ENCODE data around the gene KCNMA1. TPM values are rescaled to one million over a fixed set of nuclear protein-coding genes. Genes with fewer than 3 reads are reported as not detected.
"Not testable (repeated sequence)": the region's sequence is repeated elsewhere in the genome, so short reads cannot be mapped to it uniquely, and the experiment has no call there.

KCNMA1 gene
- total RNA-seq: 5.4 TPM

- ATAC-seq: no peak
Measured at GRCh38 chr10:77637532-77638320, at the start of gene KCNMA1. KCNMA1 (minus strand) TSS chr10:77637808.

DNA sequence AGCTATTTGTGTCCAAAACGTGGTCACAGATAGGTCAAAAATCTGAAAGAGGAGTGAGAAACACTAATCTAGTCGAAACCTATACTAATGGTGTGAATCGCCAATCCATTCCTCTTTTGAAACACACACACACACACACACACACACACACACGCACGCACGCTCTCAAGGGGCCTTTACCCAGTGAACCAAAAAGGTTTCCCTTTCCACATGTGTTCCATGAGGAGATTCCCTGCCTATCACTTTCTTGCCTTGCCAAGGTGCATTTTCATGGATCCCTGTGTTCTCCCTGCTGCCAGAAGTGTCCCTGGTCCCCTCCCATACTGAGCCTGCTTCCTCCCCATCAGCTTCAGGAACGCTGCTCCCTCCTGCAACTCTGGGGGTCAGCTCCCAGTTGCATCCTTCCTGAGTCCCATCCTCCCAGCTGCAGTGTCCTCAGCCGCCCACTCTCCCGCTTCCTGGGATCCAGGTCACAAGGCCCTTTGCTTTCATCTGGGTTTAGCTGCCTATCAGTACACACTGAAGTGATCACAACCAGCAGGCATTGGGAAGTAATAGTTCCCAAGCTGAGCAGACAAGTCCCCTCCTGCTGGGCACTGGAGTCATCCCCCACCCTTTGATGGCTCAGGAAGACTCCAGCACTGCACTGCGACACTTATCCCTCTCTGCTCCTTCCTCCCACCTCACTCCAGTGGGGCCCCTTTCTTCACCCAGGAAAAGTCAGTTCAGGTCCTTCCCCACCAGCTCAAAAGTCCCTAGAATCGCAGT is 49.2 kb upstream of the KCNMA1 start:
- no peak for ATAC-seq

DNA sequence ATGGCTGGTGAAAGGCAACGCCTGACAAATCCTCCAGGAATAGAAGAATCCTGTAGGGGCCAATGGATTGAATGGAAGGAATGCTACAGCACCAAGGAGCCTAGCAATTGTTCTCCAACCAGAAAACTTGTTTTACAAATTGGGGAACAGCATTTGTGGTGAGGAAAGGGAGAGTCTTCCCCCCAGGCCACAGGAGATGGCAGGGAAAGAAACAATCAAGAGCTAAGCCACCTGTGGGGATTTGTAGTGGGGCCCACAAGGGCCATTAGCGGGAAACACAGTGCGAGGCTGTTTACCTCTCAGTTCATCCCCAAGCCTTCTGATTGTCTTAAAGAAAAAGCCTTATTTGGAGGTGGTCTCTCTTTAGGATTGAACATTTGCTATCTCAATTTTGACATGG is 48.5 kb upstream of the KCNMA1 start:
- ATAC-seq: no peak

GRCh38 chr10:77685432-77685831 is 47.8 kb upstream of the KCNMA1 start:
- no peak for ATAC-seq

DNA sequence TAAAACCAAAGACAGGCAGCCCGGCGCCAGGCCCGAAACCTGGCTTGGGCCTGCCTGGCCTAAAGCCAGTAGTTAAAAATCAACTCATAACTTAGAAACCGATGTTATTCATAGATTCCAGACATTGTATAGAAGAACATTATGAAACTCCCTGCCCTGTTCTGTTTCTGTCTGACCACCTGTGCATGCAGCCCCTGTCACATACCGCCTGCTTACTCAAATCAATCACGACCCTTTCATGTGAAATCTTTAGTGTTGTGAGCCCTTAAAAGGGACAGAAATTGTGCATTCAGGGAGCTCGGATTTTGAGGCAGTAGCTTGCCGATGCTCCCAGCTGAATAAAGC is 45.5 kb upstream of the KCNMA1 start:
- not testable (repeated sequence) for ATAC-seq

- ATAC-seq: no peak
Measured at GRCh38 chr10:77682393-77683087, 44.9 kb upstream of the KCNMA1 start.

DNA sequence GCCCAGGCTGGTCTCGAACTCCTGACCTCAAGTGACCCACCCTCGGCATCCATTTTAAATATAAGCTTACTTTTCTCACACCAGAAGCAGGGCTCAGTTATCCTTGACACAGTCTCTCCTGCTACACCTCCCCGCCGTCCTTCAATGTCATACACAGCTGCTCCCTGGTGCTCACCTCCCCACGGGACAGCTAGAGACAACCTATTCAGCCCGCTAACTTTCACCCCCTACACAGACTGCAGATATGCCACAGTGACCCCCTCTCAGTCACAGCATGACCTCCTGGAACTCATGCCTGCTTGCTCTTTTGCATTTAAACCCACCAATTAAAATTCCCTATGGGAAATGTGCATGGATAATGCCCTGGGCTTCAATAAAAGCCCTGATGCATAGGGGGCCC is 44.2 kb upstream of the KCNMA1 start:
- no peak for ATAC-seq

GRCh38 chr10:77680811-77681210 is 43.2 kb upstream of the KCNMA1 start:
- no peak for ATAC-seq

GRCh38 chr10:77680065-77680464 is 42.5 kb upstream of the KCNMA1 start:
- ATAC-seq: no peak

DNA sequence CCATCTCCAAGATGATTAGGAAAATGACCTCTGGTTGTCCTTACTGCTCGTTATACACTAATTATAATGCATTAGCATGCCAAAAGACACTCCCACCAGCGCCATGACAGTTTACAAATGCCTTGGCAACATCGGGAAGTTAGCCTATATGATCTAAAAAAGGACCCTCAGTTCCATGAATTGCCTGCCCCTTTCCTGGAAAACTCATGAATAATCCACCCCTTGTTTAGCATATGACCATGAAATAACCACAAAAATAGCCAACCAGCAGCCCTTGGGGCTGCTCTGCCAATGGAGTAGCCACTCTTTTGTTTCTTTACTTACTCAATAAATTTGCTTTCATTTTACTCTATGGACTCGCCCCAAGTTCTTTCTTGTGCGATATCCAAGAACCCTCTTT is 41.6 kb upstream of the KCNMA1 start:
- no peak for ATAC-seq

GRCh38 chr10:77678146-77678545 is 40.5 kb upstream of the KCNMA1 start:
- no peak for ATAC-seq

GRCh38 chr10:77675347-77675746 is 37.7 kb upstream of the KCNMA1 start:
- ATAC-seq: no peak

- ATAC-seq: no peak
Measured at GRCh38 chr10:77673515-77674140, 36.0 kb upstream of the KCNMA1 start.

DNA sequence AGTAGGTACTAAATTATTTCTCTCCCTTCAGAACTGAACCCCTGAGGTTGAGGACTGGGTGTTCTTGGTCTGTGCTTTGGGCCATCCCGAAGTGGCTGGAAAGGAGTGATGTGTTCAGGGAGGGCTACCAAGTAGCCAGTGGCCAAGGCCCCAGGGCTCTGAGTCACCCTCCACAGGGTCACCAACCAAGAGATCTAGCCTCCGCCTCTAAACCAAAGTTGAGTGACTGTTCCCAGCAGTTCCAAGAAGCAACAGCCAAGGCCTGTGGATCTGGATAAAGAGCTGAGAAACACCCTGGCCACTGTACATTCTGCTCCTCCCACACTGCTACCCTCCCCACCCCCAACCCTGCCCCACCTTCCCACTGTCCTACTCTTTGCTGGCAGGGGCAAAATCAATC is 35.5 kb upstream of the KCNMA1 start:
- ATAC-seq: no peak

DNA sequence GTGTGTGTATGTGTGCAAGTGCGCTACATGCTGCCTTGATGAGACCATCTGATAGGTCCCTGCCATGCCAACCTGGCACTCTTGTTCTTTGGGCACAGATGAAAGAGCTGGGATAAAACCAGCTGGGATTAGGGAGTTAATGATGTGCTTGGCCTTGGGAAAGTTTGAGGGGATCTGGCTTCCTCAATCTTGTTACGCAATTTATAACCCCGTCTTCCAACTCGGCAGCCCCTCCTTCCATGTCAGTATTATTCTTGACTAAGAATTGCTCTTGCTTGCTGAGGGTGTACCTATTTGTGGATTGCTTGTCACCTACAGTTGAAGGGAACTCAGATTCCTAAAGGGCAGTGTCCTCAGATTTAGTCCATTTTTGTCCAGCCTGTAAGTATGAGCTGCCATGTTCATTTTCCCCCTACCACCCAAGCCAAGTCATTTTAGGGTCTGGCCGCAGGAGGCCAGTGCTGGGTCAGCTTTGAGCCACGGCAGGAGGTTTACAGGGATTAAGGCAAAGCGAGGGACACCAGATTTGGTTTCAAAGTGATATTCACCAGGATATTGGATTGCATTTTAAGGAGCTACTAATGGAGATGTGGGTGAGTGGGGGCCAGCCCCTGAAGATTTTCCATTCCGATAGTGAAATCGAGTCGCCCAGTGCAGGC is 34.1 kb upstream of the KCNMA1 start:
- no peak for ATAC-seq

GRCh38 chr10:77670817-77671443 is 33.3 kb upstream of the KCNMA1 start:
- no peak for ATAC-seq

GRCh38 chr10:77669892-77670291 is 32.3 kb upstream of the KCNMA1 start:
- no peak for ATAC-seq

- no peak for ATAC-seq
Measured at GRCh38 chr10:77667426-77668324, 30.1 kb upstream of the KCNMA1 start.

GRCh38 chr10:77666821-77667220 is 29.2 kb upstream of the KCNMA1 start:
- ATAC-seq: no peak

GRCh38 chr10:77664696-77665095 is 27.1 kb upstream of the KCNMA1 start:
- no peak for ATAC-seq

DNA sequence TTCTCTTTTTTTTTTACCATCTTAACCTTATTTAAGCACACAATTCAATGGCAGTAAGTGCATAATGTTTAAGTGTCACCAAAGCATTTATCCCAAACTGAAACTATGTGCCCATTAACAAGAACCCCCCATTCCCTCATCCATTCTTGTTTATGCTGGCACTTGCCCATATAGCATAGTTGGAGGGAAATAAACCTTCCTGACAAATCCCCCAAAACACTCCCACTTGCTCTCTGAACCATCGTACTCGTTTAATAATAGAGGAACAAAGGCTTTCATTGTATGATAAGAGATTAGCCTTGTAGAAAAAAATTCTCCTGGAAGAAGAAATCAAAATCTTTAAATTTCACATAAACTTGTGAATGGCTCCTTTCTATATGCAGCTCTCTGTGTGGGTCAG is 26.4 kb upstream of the KCNMA1 start:
- ATAC-seq: no peak
